Choroid plexus epithelial cell (primary cell): ENCODE results near the gene DLGAP1.

Source experiments
- DNase-seq: peaks from one replicate; pipeline ENCODE4 v3.0.0-alpha.2; 2010; ENCODE audit warnings: low read depth
- H3K4me3 ChIP-seq: 2 replicates; pipeline ENCODE4 v1.5.1; 2011; ENCODE audit warnings: low read depth, mild to moderate bottlenecking, control low read depth, low read length, moderate library complexity
- CTCF ChIP-seq: conservative IDR thresholded peaks from 2 replicates; pipeline ENCODE4 v1.5.1; 2011; ENCODE audit warnings: low read depth, mild to moderate bottlenecking, control low read depth, inconsistent platforms, low read length, moderate library complexity

DLGAP1 gene

GRCh38 chr18:4020026-4020425 is 435.1 kb downstream of the DLGAP1 start:
- DNase-seq = no peak

GRCh38 chr18:4017480-4017879 is 437.6 kb downstream of the DLGAP1 start:
- no peak for TF ChIP-seq CTCF
- H3K4me3 ChIP-seq = no peak overlapping the region
- DNase-seq = peak; percentile 1

More at GRCh38 chr18:4020026-4020425, 435.1 kb downstream of the DLGAP1 start:
- H3K4me3 ChIP-seq = no peak overlapping the region
- no peak for TF ChIP-seq CTCF

GRCh38 chr18:4016391-4017049 is 438.6 kb downstream of the DLGAP1 start:
- TF ChIP-seq CTCF = no peak
- H3K4me3 ChIP-seq = no peak overlapping the region
- no peak for DNase-seq

GRCh38 chr18:4007846-4008245 is 447.3 kb downstream of the DLGAP1 start:
- no peak for DNase-seq
- TF ChIP-seq CTCF = no peak
- H3K4me3 ChIP-seq = no peak overlapping the region

GRCh38 chr18:4004183-4004829 is 450.8 kb downstream of the DLGAP1 start:
- no peak overlapping the region for H3K4me3 ChIP-seq
- DNase-seq = no peak
- TF ChIP-seq CTCF = no peak

GRCh38 chr18:3998698-3999333 is 456.3 kb downstream of the DLGAP1 start:
- peak; percentile 85 for TF ChIP-seq CTCF
- H3K4me3 ChIP-seq = no peak overlapping the region
- peak; percentile 71 for DNase-seq
